HG03139 (cell line): ENCODE data around the gene TRPV3.
"Not testable (repeated sequence)": the region's sequence is repeated elsewhere in the genome, so short reads cannot be mapped to it uniquely, and the experiment has no call there.

Experiments
- ATAC-seq: cut with Tn5 transposase; IDR thresholded peaks from one replicate; pipeline ENCODE4 v1.9.1; 2021; ENCODE audit not compliant: unreplicated experiment

TRPV3 gene

GRCh38 chr17:3475812-3476610 lies 81.6 kb downstream of the TRPV3 start, which contains the start of gene ASPA:
TSS of gene ASPA (plus strand) at chr17:3475997. CDS start at chr17:3476160, 163 bp downstream.
- no peak for ATAC-seq

GRCh38 chr17:3475251-3475685 lies 82.3 kb downstream of the TRPV3 start:
- ATAC-seq = no peak

- ATAC-seq = no peak
Measured at GRCh38 chr17:3474212-3474611, 83.4 kb downstream of the TRPV3 start.

GRCh38 chr17:3472137-3472536 lies 85.5 kb downstream of the TRPV3 start:
- ATAC-seq = no peak

GRCh38 chr17:3471599-3471998 lies 86.0 kb downstream of the TRPV3 start, which contains the start of gene SPATA22:
TSS of gene SPATA22 (minus strand) at chr17:3471819. CDS start at chr17:3469325, 2,494 bp downstream.
- no peak for ATAC-seq

- no peak for ATAC-seq
Measured at GRCh38 chr17:3469529-3469928, 88.1 kb downstream of the TRPV3 start.

- ATAC-seq = not testable (repeated sequence)
Measured at GRCh38 chr17:3466355-3466754, 91.3 kb downstream of the TRPV3 start.
